WTC11 (cell line): Measurements from ENCODE around the gene LRRC31. TPM values are rescaled to one million over a fixed set of nuclear protein-coding genes. Genes with fewer than 3 reads are reported as not detected.
A peak's percentile ranks its signal among the peaks of the same experiment; 100 is the strongest.

Source experiments
- ATAC-seq: fragments of 200-7000 bp; cut with Tn5 transposase; 2 replicates; pipeline ENCODE4 v1.10.0; 2021; ENCODE audit warnings: mild to moderate bottlenecking, moderate library complexity
- CTCF ChIA-PET: fragments of 300-600 bp; sonication (Branson Sonifier 250); formaldehyde crosslinking; loops from one replicate; lab custom pipeline; 2021; ENCODE audit warnings: antibody characterized with exemption; lab: Charles Lee
- POLR2A ChIA-PET: fragments of 350-600 bp; sonication (Branson Sonifier 250); formaldehyde crosslinking; loops from one replicate; lab custom pipeline; 2021; ENCODE audit warnings: antibody characterized with exemption; lab: Charles Lee
- DNase-seq: peaks from one replicate; pipeline ENCODE4 v3.0.0; 2021; ENCODE audit warnings: low spot score
- H3K27ac Mint-ChIP-seq: 2 replicates; pipeline ENCODE4 v1.8.0; 2021; ENCODE audit warnings: mixed read lengths
- H3K27me3 Mint-ChIP-seq: 2 replicates; pipeline ENCODE4 v1.8.0; 2021; ENCODE audit warnings: low read depth, mild to moderate bottlenecking, moderate library complexity, mixed read lengths
- H3K36me3 Mint-ChIP-seq: 2 replicates; pipeline ENCODE4 v1.8.0; 2021; ENCODE audit warnings: mixed read lengths
- H3K4me1 Mint-ChIP-seq: 2 replicates; pipeline ENCODE4 v1.8.0; 2022; ENCODE audit warnings: mixed read lengths
- H3K4me3 Mint-ChIP-seq: 2 replicates; pipeline ENCODE4 v1.8.0; 2021; ENCODE audit warnings: mild to moderate bottlenecking, moderate library complexity, mixed read lengths
- H3K9me3 Mint-ChIP-seq: 2 replicates; pipeline ENCODE4 v1.8.0; 2021; ENCODE audit warnings: mixed read lengths
- ATF1 ChIP-seq: sonication (generic); formaldehyde crosslinking; IDR thresholded peaks from 2 replicates; pipeline ENCODE4 v1.8.1; 2023; ENCODE audit warnings: mild to moderate bottlenecking, moderate library complexity, missing genetic modification reagents
- ATF6 ChIP-seq: sonication (generic); formaldehyde crosslinking; IDR thresholded peaks from 2 replicates; pipeline ENCODE4 v1.8.1; 2023; ENCODE audit warnings: mild to moderate bottlenecking, missing genetic modification reagents
- EMX1 ChIP-seq: fragments of 250-450 bp; sonication (Bioruptor Pico); IDR thresholded peaks from 2 replicates; pipeline ENCODE4 v1.8.0; 2021; ENCODE audit warnings: mild to moderate bottlenecking
- ESRRA ChIP-seq: sonication (generic); formaldehyde crosslinking; IDR thresholded peaks from 2 replicates; pipeline ENCODE4 v1.8.1; 2022; ENCODE audit warnings: mild to moderate bottlenecking, missing genetic modification reagents, borderline replicate concordance
- FOXK1 ChIP-seq: sonication (generic); formaldehyde crosslinking; IDR thresholded peaks from 2 replicates; pipeline ENCODE4 v1.8.0; 2022; ENCODE audit warnings: mild to moderate bottlenecking, moderate library complexity, missing genetic modification reagents
- GTF2I ChIP-seq: fragments of 250-450 bp; sonication (Bioruptor Pico); conservative IDR thresholded peaks from 2 replicates; pipeline ENCODE4 v1.4.0; 2021; ENCODE audit warnings: mild to moderate bottlenecking
- HMGXB4 ChIP-seq: sonication (generic); formaldehyde crosslinking; IDR thresholded peaks from 2 replicates; pipeline ENCODE4 v1.8.1; 2023; ENCODE audit warnings: mild to moderate bottlenecking, moderate library complexity, missing genetic modification reagents
- IRF2 ChIP-seq: sonication (generic); formaldehyde crosslinking; IDR thresholded peaks from 2 replicates; pipeline ENCODE4 v1.8.0; 2022; ENCODE audit warnings: low read depth, missing genetic modification reagents, borderline replicate concordance
- MLX ChIP-seq: sonication (generic); formaldehyde crosslinking; IDR thresholded peaks from 2 replicates; pipeline ENCODE4 v1.8.1; 2023; ENCODE audit warnings: mild to moderate bottlenecking, missing genetic modification reagents, moderate library complexity
- NFATC4 ChIP-seq: fragments of 250-450 bp; sonication (Bioruptor Pico); IDR thresholded peaks from 2 replicates; pipeline ENCODE4 v1.9.0; 2021; ENCODE audit warnings: mild to moderate bottlenecking
- NR3C1 ChIP-seq: sonication (generic); formaldehyde crosslinking; conservative IDR thresholded peaks from 2 replicates; pipeline ENCODE4 v1.8.1; 2023; ENCODE audit warnings: low read depth, mild to moderate bottlenecking, missing genetic modification reagents
- OVOL2 ChIP-seq: fragments of 250-450 bp; sonication (Bioruptor Pico); IDR thresholded peaks from 2 replicates; pipeline ENCODE4 v1.9.0; 2021; ENCODE audit warnings: mild to moderate bottlenecking, borderline replicate concordance
- RELA ChIP-seq: sonication (generic); formaldehyde crosslinking; IDR thresholded peaks from 2 replicates; pipeline ENCODE4 v1.8.1; 2022; ENCODE audit warnings: missing genetic modification reagents, mild to moderate bottlenecking, borderline replicate concordance
- RORB ChIP-seq: fragments of 250-450 bp; sonication (Bioruptor Pico); IDR thresholded peaks from 2 replicates; pipeline ENCODE4 v1.9.0; 2021; ENCODE audit warnings: mild to moderate bottlenecking
- SMAD4 ChIP-seq: sonication (generic); formaldehyde crosslinking; IDR thresholded peaks from 2 replicates; pipeline ENCODE4 v1.8.0; 2022; ENCODE audit warnings: mild to moderate bottlenecking, missing genetic modification reagents
- TEAD4 ChIP-seq: sonication (generic); formaldehyde crosslinking; IDR thresholded peaks from 2 replicates; pipeline ENCODE4 v1.8.0; 2022; ENCODE audit warnings: mild to moderate bottlenecking, missing genetic modification reagents
- ZBTB43 ChIP-seq: sonication (generic); formaldehyde crosslinking; IDR thresholded peaks from 2 replicates; pipeline ENCODE4 v1.8.1; 2023; ENCODE audit warnings: mild to moderate bottlenecking, missing genetic modification reagents
- ZNF121 ChIP-seq: sonication (generic); formaldehyde crosslinking; IDR thresholded peaks from 2 replicates; pipeline ENCODE4 v1.8.0; 2023; ENCODE audit warnings: missing genetic modification reagents
- ZNF138 ChIP-seq: sonication (generic); formaldehyde crosslinking; conservative IDR thresholded peaks from 2 replicates; pipeline ENCODE4 v1.8.1; 2022; ENCODE audit warnings: mild to moderate bottlenecking, moderate library complexity, missing genetic modification reagents
- ZNF396 ChIP-seq: fragments of 250-450 bp; sonication (Bioruptor Pico); IDR thresholded peaks from 2 replicates; pipeline ENCODE4 v1.8.0; 2021; ENCODE audit warnings: mild to moderate bottlenecking, moderate library complexity, borderline replicate concordance
- ZNF416 ChIP-seq: fragments of 250-450 bp; sonication (Bioruptor Pico); IDR thresholded peaks from 2 replicates; pipeline ENCODE4 v1.9.0; 2021; ENCODE audit warnings: mild to moderate bottlenecking, inconsistent platforms
- ZNF423 ChIP-seq: fragments of 250-450 bp; sonication (Bioruptor Pico); IDR thresholded peaks from 2 replicates; pipeline ENCODE4 v2.1.2; 2022; ENCODE audit warnings: mild to moderate bottlenecking, moderate library complexity
- total RNA-seq: library from RNA; stranded (reverse); gene quantifications from 3 replicates; pipeline ENCODE4 v1.2.3, GENCODE V29; 2021
- TF ChIP-seq, protein P1 (sequence below): sonication (generic); formaldehyde crosslinking; IDR thresholded peaks from 2 replicates; pipeline ENCODE4 v1.8.0; 2022; ENCODE audit warnings: mild to moderate bottlenecking, missing genetic modification reagents
- TF ChIP-seq, protein P2 (sequence below): sonication (generic); formaldehyde crosslinking; IDR thresholded peaks from 2 replicates; pipeline ENCODE4 v1.8.0; 2023; ENCODE audit warnings: missing genetic modification reagents, mild to moderate bottlenecking, borderline replicate concordance

The LRRC31 gene
- total RNA-seq, 1 experiment from 2014 or later = not detected

DNA sequence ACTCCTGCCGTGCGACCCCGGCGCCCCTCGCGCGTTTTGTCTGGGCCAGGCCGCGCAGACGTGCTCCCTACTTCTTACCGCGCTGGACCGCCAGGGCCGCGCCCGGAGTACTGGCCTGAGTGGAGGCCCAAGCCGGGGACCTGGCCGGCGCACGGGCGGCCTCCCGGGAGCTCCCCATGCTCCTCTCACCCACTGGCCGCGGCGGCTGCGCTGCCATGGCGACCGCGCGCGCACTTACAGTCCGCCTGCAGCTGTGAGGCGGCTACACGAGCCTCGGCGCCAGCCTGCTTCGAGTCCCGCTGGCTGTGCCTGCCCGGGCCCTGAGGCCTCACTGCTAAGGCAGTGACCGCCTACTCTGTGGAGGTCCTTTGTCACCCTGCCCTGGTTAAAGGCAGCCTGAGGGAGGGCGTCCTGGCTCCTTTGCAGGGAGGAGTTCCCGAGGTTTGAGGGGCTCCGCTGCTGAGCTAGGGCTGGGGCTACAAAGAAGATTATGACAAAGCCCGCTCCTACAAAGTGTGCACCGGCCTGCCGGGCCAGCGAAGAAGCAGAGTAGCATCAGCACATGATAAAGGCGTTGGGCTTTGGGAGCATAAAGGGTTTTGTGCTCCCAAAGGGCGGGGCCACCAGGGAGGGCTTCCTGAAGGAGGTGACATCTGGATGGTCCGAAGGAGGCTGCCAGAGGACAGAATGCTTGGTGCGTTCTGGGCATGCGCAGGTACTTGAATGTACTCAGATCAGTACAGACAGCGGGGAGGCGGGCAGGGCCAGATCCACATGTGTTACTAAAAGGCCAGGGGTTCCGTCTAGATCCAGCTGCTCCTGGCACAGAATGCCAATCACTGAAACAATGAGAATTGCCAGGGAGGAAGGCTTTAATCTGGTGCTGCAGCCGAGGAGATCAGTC lies 57.2 kb downstream of the LRRC31 start, which contains the start of the genes LRRC34 and LRRIQ4:
LRRC34 (minus strand) TSS at position 573 of the 904 bp plus-strand sequence; CDS start at position 217, 356 bp downstream.
LRRIQ4 (plus strand) TSS at position 539 of the 904 bp plus-strand sequence. CDS start 9,052 bp downstream, outside the sequence.
- Mint-ChIP-seq H3K36me3 (peaks cover 11% of the 10 kb centered on the region), H3K4me1 (peaks cover 34% of the 10 kb centered on the region), H3K9me3 (peaks cover 16% of the 10 kb centered on the region), H3K27ac (peak within 1 kb of the TSS; percentile 6; the same call in 1 of the 2 replicates), H3K27me3 (peaks cover 45% of the 10 kb centered on the region), H3K4me3 (peak within 1 kb of the TSS; percentile 75)
- CTCF ChIA-PET = interaction anchor here (0.6 to 1.3 kb wide), 3 partner anchors 41 to 392 kb away, joined by 3 read pairs; no protein-coding TSS in a partner anchor
- DNase-seq = peak; percentile 84
- peak; percentile 81 for ATAC-seq
- POLR2A ChIA-PET = interaction anchor here (0.5 to 1.3 kb wide), 4 partner anchors 12 to 211 kb away, joined by 3 read pairs; partner anchors contain the start of gene ACTRT3
- TF ChIP-seq ZNF416 (CRISPR knock-in tag) (no peak), ESRRA (no peak), ZBTB43 (CRISPR knock-in tag) (0 out of 2 replicates have a peak, but pooled peaks have one; percentile 60), GTF2I (CRISPR knock-in tag) (peak; percentile 53; the same call in 1 of the 2 replicates), ZNF121 (CRISPR knock-in tag) (no peak), EMX1 (no peak), FOXK1 (CRISPR knock-in tag) (peak; percentile 60; the same call in 1 of the 2 replicates), OVOL2 (CRISPR knock-in tag) (no peak), SMAD4 (CRISPR knock-in tag) (no peak), ATF6 (CRISPR knock-in tag) (no peak), HMGXB4 (CRISPR knock-in tag) (peak; percentile 71; the same call in 1 of the 2 replicates), ATF1 (CRISPR knock-in tag) (no peak), ZNF396 (CRISPR knock-in tag) (no peak), ZNF423 (CRISPR knock-in tag) (0 out of 2 replicates have a peak, but pooled peaks have one; percentile 29), TEAD4 (CRISPR knock-in tag) (no peak), RELA (CRISPR knock-in tag) (0 out of 2 replicates have a peak, but pooled peaks have one; percentile 56), IRF2 (no peak), NFATC4 (no peak), RORB (no peak), MLX (CRISPR knock-in tag) (no peak), NR3C1 (CRISPR knock-in tag) (no peak), ZNF138 (CRISPR knock-in tag) (peak; percentile 78; the same call in 1 of the 2 replicates)
- TF ChIP-seq, protein P1, sequence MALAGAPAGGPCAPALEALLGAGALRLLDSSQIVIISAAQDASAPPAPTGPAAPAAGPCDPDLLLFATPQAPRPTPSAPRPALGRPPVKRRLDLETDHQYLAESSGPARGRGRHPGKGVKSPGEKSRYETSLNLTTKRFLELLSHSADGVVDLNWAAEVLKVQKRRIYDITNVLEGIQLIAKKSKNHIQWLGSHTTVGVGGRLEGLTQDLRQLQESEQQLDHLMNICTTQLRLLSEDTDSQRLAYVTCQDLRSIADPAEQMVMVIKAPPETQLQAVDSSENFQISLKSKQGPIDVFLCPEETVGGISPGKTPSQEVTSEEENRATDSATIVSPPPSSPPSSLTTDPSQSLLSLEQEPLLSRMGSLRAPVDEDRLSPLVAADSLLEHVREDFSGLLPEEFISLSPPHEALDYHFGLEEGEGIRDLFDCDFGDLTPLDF (CRISPR knock-in tag) = no peak
- TF ChIP-seq, protein P2, sequence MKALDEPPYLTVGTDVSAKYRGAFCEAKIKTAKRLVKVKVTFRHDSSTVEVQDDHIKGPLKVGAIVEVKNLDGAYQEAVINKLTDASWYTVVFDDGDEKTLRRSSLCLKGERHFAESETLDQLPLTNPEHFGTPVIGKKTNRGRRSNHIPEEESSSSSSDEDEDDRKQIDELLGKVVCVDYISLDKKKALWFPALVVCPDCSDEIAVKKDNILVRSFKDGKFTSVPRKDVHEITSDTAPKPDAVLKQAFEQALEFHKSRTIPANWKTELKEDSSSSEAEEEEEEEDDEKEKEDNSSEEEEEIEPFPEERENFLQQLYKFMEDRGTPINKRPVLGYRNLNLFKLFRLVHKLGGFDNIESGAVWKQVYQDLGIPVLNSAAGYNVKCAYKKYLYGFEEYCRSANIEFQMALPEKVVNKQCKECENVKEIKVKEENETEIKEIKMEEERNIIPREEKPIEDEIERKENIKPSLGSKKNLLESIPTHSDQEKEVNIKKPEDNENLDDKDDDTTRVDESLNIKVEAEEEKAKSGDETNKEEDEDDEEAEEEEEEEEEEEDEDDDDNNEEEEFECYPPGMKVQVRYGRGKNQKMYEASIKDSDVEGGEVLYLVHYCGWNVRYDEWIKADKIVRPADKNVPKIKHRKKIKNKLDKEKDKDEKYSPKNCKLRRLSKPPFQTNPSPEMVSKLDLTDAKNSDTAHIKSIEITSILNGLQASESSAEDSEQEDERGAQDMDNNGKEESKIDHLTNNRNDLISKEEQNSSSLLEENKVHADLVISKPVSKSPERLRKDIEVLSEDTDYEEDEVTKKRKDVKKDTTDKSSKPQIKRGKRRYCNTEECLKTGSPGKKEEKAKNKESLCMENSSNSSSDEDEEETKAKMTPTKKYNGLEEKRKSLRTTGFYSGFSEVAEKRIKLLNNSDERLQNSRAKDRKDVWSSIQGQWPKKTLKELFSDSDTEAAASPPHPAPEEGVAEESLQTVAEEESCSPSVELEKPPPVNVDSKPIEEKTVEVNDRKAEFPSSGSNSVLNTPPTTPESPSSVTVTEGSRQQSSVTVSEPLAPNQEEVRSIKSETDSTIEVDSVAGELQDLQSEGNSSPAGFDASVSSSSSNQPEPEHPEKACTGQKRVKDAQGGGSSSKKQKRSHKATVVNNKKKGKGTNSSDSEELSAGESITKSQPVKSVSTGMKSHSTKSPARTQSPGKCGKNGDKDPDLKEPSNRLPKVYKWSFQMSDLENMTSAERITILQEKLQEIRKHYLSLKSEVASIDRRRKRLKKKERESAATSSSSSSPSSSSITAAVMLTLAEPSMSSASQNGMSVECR (CRISPR knock-in tag) = no peak
